Heart left ventricle (tissue), 16 donors: ENCODE data around the gene PPP1R3D. TPM values are rescaled to one million over a fixed set of nuclear protein-coding genes. Genes with fewer than 3 reads are reported as not detected.

Experiments used
- ATAC-seq, 4 donors: fragments of 200-7000 bp; cut with Tn5 transposase; one replicate each; pipeline ENCODE4 v1.9.1; 2020 to 2022; ENCODE audit warnings: moderate library complexity in 4 of 4, mild to moderate bottlenecking in 3 of 4, moderate number of reproducible peaks in 1 of 4
- DNase-seq, 5 donors: peaks; one replicate each; pipeline ENCODE4 v3.0.0-alpha.2; 2020
- H3K27ac ChIP-seq, 12 donors: fragments of 200-600 bp; sonication (generic) in 4 of 12; one replicate each; pipeline versions ENCODE4 v1.5.0 to v1.8.0; 2016 to 2022; ENCODE audit warnings: mild to moderate bottlenecking in 2 of 12
- H3K27me3 ChIP-seq, 9 donors: fragments of 200-600 bp; sonication (generic) in 2 of 9; one replicate each; pipeline versions ENCODE4 v1.5.1 to v1.8.0; 2016 to 2022; ENCODE audit warnings: mild to moderate bottlenecking in 3 of 9
- H3K36me3 ChIP-seq, 9 donors: fragments of 200-600 bp; sonication (generic) in 2 of 9; one replicate each; pipeline versions ENCODE4 v1.5.0 to v1.8.0; 2018 to 2022; ENCODE audit warnings: mild to moderate bottlenecking in 2 of 9
- H3K4me1 ChIP-seq, 12 donors: fragments of 200-600 bp; sonication (generic) in 4 of 12; one replicate each; pipeline versions ENCODE4 v1.5.0 to v1.8.0; 2016 to 2022; ENCODE audit warnings: mild to moderate bottlenecking in 3 of 12
- H3K4me3 ChIP-seq, 12 donors: fragments of 200-600 bp; sonication (generic) in 4 of 12; one replicate each; pipeline versions ENCODE4 v1.5.0 to v1.8.0; 2017 to 2022; ENCODE audit warnings: mild to moderate bottlenecking in 9 of 12, moderate library complexity in 4 of 12
- H3K9me3 ChIP-seq, 12 donors: fragments of 200-600 bp; sonication (generic) in 4 of 12; one replicate each; pipeline versions ENCODE4 v1.5.0 to v1.8.0; 2016 to 2022; ENCODE audit warnings: mild to moderate bottlenecking in 1 of 12
- CTCF ChIP-seq, 12 donors: fragments of 200-600 bp; sonication (generic) in 4 of 12; IDR thresholded peaks; one replicate each; pipeline versions ENCODE4 v1.5.0 to v1.8.0; 2018 to 2022; ENCODE audit warnings: antibody characterized with exemption in 12 of 12, mild to moderate bottlenecking in 5 of 12
- POLR2A ChIP-seq, 2 donors: fragments of 450-650 bp; IDR thresholded peaks; one replicate each; pipeline ENCODE4 v1.6.1; 2017; ENCODE audit warnings: antibody characterized with exemption in 2 of 2, mild to moderate bottlenecking in 2 of 2, moderate library complexity in 2 of 2
- WGBS, 4 donors: extraction: QIAGEN DNeasy Blood & Tissue Kit in 2 of 4; methylation state at CpG; one replicate each; pipeline versions ENCODE4 v1.1.5 to v1.1.7; 2013 to 2018; 5-methylcytosine and 5-hydroxymethylcytosine counted together
- intact Hi-C, 10 donors: fragments of 100-400 bp; cut with DNase I; formaldehyde crosslinking; loops; one replicate each; pipeline versions ENCODE4 v1.11.1 to v1.14.2; 2022
- polyA plus RNA-seq, 2 donors: library from polyadenylated mRNA; stranded (reverse); fragments of 200-250 nt; gene quantifications; one replicate each; pipeline ENCODE4 v1.2.3, GENCODE V29; 2013
- total RNA-seq, 9 donors: library from RNA; depleted of rRNA in 2 of 9; stranded (reverse); fragments of >200 nt in 2 of 9; fragmentation: NEBNext Ultra II Directional in 3 of 9; extraction: Animal tissue kit (Norgen Biotek cat#: 25700) in 3 of 9; gene quantifications; one replicate each; pipeline versions ENCODE4 v1.1.0 to v1.2.4, GENCODE V29; 2016 to 2023
- donor health status: ischemic (EF 13 %, LVEDD 7.1; RV severe dilation, severe dysfunction).
- donor health status: healthy with polysubstance abuse.
- donor health status: DM: no; HTN: yes; CAD: no.
- donor health status: DM: no; HTN: no; CAD: no.
- donor health status: ischemic (EF 25% LVEDD 6.9; RV normal size, moderate dysfunction).
- donor health status: ischemic (EF 25% LVEDD 5.7; RV mildly dilated, moderate dysfunction).
- donor health status: healthy.
- donor health status: DM: yes; HTN: yes; CAD: no.
- donor health status: ischemic (EF 35%, LVEDD 5.7; RV mildly dilated, moderate dysfunction).
- donor health status: nonischemic (EF 11% LVEDD 7.7; RV severe dilation, severe dysfunction).
- donor health status: DM: yes; HTN: yes; CAD: no.
- donor health status: PGD.
- donor health status: ischemic (EF 29% LVEDD 5.4; RV normal size, mild dysfunction).
- donor health status: nonischemic (EF 23%, LVEDD 6.1; RV moderate dilation, normal function).

PPP1R3D gene
- total and polyA plus RNA-seq, 11 donors = 5.6 to 14.7 (median 12.5) TPM

GRCh38 chr20:59931511-59932312, 8.4 kb downstream of the PPP1R3D start:
- DNase-seq (no peak), ATAC-seq (no peak)
- Histone ChIP-seq H3K4me3 (no peak overlapping the region), H3K36me3 (peaks cover 0 to 5% (median 0%) of the 10 kb centered on the region in 9 donors), H3K9me3 (no peaks in the 10 kb centered on the region), H3K27ac (no peak overlapping the region), H3K27me3 (no peaks in the 10 kb centered on the region), H3K4me1 (peaks cover 0 to 25% (median 11%) of the 10 kb centered on the region in 12 donors)
- TF ChIP-seq POLR2A (IDR thresholded peaks at IDR 0.05) (no peak), CTCF (IDR thresholded peaks at IDR 0.05) (no peak)
- intact Hi-C loops = loop anchor here in 1 of 10 donors (10.0 kb wide), 1 partner anchor 147 kb away; no protein-coding TSS in a partner anchor
- 91 to 93% (median 92%) methylated on average over 9 of the region's 9 CpGs for WGBS, 4 donors

- TF ChIP-seq POLR2A (IDR thresholded peaks at IDR 0.05) (no peak), CTCF (IDR thresholded peaks at IDR 0.05) (no peak)
- intact Hi-C loops = no loop called here
- Histone ChIP-seq H3K27ac (no peak overlapping the region), H3K4me1 (no peaks in the 10 kb centered on the region), H3K27me3 (no peaks in the 10 kb centered on the region), H3K9me3 (no peaks in the 10 kb centered on the region), H3K4me3 (no peak overlapping the region), H3K36me3 (no peaks in the 10 kb centered on the region)
- DNase-seq (no peak), ATAC-seq (no peak)
Measured at GRCh38 chr20:59925899-59926298, 14.2 kb downstream of the PPP1R3D start.

GRCh38 chr20:59925359-59925758, 14.7 kb downstream of the PPP1R3D start:
- intact Hi-C loops = no loop called here
- H3K27me3 ChIP-seq = no peaks in the 10 kb centered on the region

GRCh38 chr20:59923514-59923913, 16.6 kb downstream of the PPP1R3D start:
- no peak for DNase-seq
- no peaks in the 10 kb centered on the region for H3K4me1 ChIP-seq
- intact Hi-C loops = no loop called here
- H3K27me3 ChIP-seq = no peaks in the 10 kb centered on the region
- no peak overlapping the region for H3K27ac ChIP-seq
- no peaks in the 10 kb centered on the region for H3K36me3 ChIP-seq
- no peak for ATAC-seq
- 94 to 99% (median 94%) methylated on average over 1 of the region's 1 CpG for WGBS, 4 donors
- H3K4me3 ChIP-seq = no peak overlapping the region
- TF ChIP-seq CTCF (IDR thresholded peaks at IDR 0.05) = no peak
- TF ChIP-seq POLR2A (IDR thresholded peaks at IDR 0.05) = no peak
- no peaks in the 10 kb centered on the region for H3K9me3 ChIP-seq

More at GRCh38 chr20:59925359-59925758, 14.7 kb downstream of the PPP1R3D start:
- Histone ChIP-seq H3K4me3 (no peak overlapping the region), H3K4me1 (no peaks in the 10 kb centered on the region), H3K36me3 (no peaks in the 10 kb centered on the region), H3K27ac (no peak overlapping the region), H3K9me3 (no peaks in the 10 kb centered on the region)
- DNase-seq (no peak), ATAC-seq (no peak)
- TF ChIP-seq CTCF (IDR thresholded peaks at IDR 0.05) = no peak
- 93 to 99% (median 95%) methylated on average over 1 of the region's 1 CpG for WGBS, 4 donors
